Measurements from ENCODE around the gene HIBADH.

The HIBADH gene

DNA sequence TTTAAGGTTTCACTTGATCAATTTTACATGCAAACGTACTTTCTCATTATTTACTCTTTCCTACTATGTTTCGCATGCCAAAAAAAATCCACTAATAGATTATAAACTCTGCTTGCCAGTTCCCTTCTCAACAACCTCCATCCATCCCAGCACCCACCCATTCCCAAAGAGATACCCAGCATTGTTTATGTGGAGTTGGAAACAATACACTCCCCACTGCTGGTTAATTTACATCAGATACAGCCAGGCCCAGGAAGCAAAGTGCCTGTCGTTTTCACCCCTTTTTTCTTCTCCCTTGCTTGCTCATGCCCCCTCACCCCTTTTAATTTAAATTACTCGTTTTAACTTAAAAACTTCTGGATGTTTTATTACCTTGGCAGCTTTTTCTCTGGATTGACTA lies 59.9 kb downstream of the HIBADH start:
- DNase-seq (ENCODE audit: low read depth in 1 of 2, low spot score in 1 of 2): no peak
- no peak for TF ChIP-seq SPI1 (IDR thresholded peaks at IDR 0.05; ENCODE audit: borderline replicate concordance, low read depth)
- TF ChIP-seq, protein P1, sequence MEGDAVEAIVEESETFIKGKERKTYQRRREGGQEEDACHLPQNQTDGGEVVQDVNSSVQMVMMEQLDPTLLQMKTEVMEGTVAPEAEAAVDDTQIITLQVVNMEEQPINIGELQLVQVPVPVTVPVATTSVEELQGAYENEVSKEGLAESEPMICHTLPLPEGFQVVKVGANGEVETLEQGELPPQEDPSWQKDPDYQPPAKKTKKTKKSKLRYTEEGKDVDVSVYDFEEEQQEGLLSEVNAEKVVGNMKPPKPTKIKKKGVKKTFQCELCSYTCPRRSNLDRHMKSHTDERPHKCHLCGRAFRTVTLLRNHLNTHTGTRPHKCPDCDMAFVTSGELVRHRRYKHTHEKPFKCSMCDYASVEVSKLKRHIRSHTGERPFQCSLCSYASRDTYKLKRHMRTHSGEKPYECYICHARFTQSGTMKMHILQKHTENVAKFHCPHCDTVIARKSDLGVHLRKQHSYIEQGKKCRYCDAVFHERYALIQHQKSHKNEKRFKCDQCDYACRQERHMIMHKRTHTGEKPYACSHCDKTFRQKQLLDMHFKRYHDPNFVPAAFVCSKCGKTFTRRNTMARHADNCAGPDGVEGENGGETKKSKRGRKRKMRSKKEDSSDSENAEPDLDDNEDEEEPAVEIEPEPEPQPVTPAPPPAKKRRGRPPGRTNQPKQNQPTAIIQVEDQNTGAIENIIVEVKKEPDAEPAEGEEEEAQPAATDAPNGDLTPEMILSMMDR (IDR thresholded peaks at IDR 0.05; ENCODE audit: insufficient read depth, low read length): no peak
- Histone ChIP-seq H3K27ac (replicated peaks) (no peak overlapping the region), H3K27me3 (ENCODE audit: insufficient read depth, poor library complexity, severe bottlenecking) (no peaks in the 10 kb centered on the region), H3K4me3 (replicated peaks; ENCODE audit: insufficient read depth, low read length) (no peak overlapping the region)

DNA sequence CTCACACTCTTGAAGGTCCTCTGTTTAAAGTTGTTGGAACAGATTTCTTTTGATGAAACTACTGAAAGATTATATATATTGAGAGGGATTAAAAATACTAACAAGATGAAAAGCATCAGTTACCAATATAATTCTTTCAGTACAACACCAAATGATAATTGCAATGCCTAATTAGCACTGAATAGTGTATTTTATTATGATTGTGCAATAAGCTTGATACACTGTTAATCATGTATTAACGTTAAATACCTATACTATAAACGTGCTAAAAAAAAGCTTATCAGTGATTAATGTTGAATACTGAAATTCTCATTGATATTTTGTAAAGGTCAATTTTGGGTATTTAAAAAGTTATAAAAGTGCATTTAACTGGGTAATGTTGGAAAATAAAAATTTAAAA lies 61.5 kb downstream of the HIBADH start:
- no peak overlapping the region for H3K4me3 ChIP-seq (replicated peaks; ENCODE audit: insufficient read depth, low read length)
- no peaks in the 10 kb centered on the region for H3K27me3 ChIP-seq (ENCODE audit: insufficient read depth, poor library complexity, severe bottlenecking)
- DNase-seq (ENCODE audit: low read depth in 1 of 2, low spot score in 1 of 2): no peak
- H3K27ac ChIP-seq (replicated peaks): no peak overlapping the region
- no peak for TF ChIP-seq SPI1 (IDR thresholded peaks at IDR 0.05; ENCODE audit: borderline replicate concordance, low read depth)
- TF ChIP-seq, protein P2, sequence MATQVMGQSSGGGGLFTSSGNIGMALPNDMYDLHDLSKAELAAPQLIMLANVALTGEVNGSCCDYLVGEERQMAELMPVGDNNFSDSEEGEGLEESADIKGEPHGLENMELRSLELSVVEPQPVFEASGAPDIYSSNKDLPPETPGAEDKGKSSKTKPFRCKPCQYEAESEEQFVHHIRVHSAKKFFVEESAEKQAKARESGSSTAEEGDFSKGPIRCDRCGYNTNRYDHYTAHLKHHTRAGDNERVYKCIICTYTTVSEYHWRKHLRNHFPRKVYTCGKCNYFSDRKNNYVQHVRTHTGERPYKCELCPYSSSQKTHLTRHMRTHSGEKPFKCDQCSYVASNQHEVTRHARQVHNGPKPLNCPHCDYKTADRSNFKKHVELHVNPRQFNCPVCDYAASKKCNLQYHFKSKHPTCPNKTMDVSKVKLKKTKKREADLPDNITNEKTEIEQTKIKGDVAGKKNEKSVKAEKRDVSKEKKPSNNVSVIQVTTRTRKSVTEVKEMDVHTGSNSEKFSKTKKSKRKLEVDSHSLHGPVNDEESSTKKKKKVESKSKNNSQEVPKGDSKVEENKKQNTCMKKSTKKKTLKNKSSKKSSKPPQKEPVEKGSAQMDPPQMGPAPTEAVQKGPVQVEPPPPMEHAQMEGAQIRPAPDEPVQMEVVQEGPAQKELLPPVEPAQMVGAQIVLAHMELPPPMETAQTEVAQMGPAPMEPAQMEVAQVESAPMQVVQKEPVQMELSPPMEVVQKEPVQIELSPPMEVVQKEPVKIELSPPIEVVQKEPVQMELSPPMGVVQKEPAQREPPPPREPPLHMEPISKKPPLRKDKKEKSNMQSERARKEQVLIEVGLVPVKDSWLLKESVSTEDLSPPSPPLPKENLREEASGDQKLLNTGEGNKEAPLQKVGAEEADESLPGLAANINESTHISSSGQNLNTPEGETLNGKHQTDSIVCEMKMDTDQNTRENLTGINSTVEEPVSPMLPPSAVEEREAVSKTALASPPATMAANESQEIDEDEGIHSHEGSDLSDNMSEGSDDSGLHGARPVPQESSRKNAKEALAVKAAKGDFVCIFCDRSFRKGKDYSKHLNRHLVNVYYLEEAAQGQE (IDR thresholded peaks at IDR 0.05; ENCODE audit: insufficient replicate concordance, low read depth): no peak
- TF ChIP-seq GABPA (IDR thresholded peaks at IDR 0.05; ENCODE audit: low read depth): no peak

DNA sequence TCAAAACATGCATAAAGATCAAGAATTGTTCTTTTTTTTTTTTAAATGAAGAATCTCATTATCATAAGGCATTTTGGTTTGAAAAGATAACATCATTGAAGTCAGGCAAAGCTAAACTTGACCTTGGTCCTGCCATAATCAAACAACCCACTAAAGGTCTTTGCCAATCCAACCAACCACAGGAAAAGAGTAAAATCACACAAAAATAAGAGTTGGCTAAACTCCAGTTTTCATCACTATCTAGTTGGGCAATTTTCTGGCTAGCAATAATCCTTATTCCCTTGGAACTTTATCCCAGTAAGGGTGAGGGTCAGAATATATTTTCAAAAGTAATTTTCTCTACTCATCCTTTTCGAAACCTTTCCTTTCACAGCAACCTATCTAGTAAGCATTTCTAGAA lies 62.4 kb downstream of the HIBADH start:
- TF ChIP-seq, protein P1 (IDR thresholded peaks at IDR 0.05; ENCODE audit: insufficient read depth, low read length): no peak
- TF ChIP-seq GABPA (IDR thresholded peaks at IDR 0.05; ENCODE audit: low read depth): no peak
- Histone ChIP-seq H3K4me3 (replicated peaks; ENCODE audit: insufficient read depth, low read length) (no peak overlapping the region), H3K27me3 (ENCODE audit: insufficient read depth, poor library complexity, severe bottlenecking) (no peaks in the 10 kb centered on the region), H3K27ac (replicated peaks) (no peak overlapping the region)
- no peak for DNase-seq (ENCODE audit: low read depth in 1 of 2, low spot score in 1 of 2)

DNA sequence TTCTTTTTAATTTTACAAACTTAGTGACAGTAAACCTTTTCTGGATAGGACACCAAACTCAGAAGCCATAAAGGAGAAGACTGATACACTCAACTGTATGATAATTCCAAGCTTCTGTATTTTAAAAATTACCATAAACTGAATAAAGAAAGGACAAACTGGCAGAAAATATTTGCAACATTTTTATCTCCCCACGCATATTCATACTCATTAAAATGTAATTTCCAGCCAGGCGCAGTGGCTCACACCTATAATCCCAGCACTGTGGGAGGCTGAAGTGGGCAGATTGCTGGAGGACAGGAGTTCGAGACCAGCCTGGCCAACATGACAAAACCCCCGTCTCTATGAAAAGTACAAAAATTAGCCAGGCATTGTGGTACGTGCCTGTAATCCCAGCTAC lies 67.7 kb downstream of the HIBADH start:
- TF ChIP-seq, protein P2 (IDR thresholded peaks at IDR 0.05; ENCODE audit: insufficient replicate concordance, low read depth): no peak
- TF ChIP-seq POLR2AphosphoS5 (IDR thresholded peaks at IDR 0.05; ENCODE audit: low read depth) (no peak), GABPA (IDR thresholded peaks at IDR 0.05; ENCODE audit: low read depth) (no peak), SPI1 (IDR thresholded peaks at IDR 0.05; ENCODE audit: borderline replicate concordance, low read depth) (no peak)
- TF ChIP-seq, protein P1 (IDR thresholded peaks at IDR 0.05; ENCODE audit: insufficient read depth, low read length): no peak
- no peak overlapping the region for H3K4me3 ChIP-seq (replicated peaks; ENCODE audit: insufficient read depth, low read length)
- H3K27me3 ChIP-seq (ENCODE audit: insufficient read depth, poor library complexity, severe bottlenecking): no peaks in the 10 kb centered on the region
- H3K27ac ChIP-seq (replicated peaks): no peak overlapping the region
- DNase-seq (ENCODE audit: low read depth in 1 of 2, low spot score in 1 of 2): no peak
